Measurements from ENCODE around the gene TCIRG1.

TCIRG1 gene

DNA sequence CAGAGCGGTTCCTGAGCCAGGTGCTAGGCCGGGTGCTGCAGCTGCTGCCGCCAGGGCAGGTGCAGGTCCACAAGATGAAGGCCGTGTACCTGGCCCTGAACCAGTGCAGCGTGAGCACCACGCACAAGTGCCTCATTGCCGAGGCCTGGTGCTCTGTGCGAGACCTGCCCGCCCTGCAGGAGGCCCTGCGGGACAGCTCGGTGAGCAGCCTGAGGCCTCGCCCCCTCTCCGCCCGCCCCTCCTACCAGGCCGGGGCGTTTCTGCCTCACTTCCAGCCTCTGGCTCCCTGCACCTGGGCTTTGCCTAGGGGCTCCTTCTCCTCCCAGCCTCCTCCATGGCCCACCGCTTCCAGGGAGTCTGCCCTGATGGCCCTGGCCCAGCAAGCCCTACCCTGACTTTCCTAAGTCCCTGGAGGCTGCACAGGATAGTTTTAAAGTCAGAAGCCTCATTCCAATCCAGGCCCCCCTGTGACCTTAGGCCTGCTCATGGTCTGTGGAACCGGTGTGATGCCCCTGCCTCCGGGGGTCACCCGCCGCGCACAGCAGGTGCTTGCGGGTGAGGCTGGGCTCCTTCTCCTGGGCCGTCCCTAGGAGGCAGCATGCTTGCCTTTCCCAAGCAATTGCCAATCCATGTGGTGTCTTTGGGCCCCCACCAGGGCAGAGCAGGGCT is 5.5 kb downstream of the TCIRG1 start:
- no peak for DNase-seq (ENCODE audit: low spot score)
- TF ChIP-seq, protein P1, sequence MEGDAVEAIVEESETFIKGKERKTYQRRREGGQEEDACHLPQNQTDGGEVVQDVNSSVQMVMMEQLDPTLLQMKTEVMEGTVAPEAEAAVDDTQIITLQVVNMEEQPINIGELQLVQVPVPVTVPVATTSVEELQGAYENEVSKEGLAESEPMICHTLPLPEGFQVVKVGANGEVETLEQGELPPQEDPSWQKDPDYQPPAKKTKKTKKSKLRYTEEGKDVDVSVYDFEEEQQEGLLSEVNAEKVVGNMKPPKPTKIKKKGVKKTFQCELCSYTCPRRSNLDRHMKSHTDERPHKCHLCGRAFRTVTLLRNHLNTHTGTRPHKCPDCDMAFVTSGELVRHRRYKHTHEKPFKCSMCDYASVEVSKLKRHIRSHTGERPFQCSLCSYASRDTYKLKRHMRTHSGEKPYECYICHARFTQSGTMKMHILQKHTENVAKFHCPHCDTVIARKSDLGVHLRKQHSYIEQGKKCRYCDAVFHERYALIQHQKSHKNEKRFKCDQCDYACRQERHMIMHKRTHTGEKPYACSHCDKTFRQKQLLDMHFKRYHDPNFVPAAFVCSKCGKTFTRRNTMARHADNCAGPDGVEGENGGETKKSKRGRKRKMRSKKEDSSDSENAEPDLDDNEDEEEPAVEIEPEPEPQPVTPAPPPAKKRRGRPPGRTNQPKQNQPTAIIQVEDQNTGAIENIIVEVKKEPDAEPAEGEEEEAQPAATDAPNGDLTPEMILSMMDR (IDR thresholded peaks at IDR 0.05; ENCODE audit: extremely low read depth, insufficient read depth, missing control alignments), result no peak
- in situ Hi-C loops (cut with MboI; ENCODE audit: low pct_unique_long_range_greater_than_20kb, low sequenced_read_pairs, unreplicated experiment), result no loop called here

DNA sequence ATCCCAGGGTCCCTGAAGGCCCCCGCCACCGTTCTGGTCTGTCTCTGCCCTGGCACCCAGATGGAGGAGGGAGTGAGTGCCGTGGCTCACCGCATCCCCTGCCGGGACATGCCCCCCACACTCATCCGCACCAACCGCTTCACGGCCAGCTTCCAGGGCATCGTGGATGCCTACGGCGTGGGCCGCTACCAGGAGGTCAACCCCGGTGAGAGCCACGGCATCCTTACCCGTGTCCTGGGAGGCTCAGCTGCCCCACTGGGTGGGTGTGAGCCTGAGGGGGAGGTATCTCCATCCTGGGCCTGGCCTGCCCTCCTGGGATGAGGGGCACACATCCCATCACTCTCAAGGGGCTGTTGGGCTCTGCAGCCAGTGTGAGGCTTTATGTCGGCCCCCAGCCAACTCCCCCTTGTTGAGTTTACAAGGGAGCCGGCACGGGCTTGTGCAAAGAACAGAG is 6.1 kb downstream of the TCIRG1 start:
- in situ Hi-C loops (cut with MboI; ENCODE audit: low pct_unique_long_range_greater_than_20kb, low sequenced_read_pairs, unreplicated experiment), result no loop called here
- TF ChIP-seq, protein P1 (IDR thresholded peaks at IDR 0.05; ENCODE audit: extremely low read depth, insufficient read depth, missing control alignments), result no peak
- no peak for DNase-seq (ENCODE audit: low spot score)

DNA sequence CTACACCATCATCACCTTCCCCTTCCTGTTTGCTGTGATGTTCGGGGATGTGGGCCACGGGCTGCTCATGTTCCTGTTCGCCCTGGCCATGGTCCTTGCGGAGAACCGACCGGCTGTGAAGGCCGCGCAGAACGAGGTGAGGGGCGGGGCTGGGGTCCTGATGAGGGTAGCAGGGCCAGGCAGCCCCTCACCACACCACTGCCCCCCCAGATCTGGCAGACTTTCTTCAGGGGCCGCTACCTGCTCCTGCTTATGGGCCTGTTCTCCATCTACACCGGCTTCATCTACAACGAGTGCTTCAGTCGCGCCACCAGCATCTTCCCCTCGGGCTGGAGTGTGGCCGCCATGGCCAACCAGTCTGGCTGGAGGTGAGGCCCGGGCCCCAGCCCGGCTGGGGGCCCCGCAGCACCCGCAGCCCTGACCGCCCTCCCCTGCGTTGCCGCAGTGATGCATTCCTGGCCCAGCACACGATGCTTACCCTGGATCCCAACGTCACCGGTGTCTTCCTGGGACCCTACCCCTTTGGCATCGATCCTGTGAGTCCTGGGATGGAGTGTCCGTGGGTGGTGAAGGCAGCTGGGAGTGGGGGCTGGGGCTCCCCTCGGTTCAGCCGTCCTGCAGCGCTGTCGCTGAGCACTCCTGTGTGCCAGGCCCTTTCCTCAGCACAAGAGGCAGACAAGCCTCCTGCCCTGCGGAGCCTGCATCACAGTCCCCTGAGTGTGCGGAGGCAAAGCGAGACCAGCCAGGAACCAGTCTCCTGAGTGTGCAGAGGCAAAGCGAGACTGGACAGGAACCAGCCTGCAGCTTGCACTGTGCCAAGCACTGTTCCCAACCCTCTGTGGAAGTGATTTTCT is 8.8 kb downstream of the TCIRG1 start:
- peak; percentile 36 for DNase-seq (ENCODE audit: low spot score)
- in situ Hi-C loops (cut with MboI; ENCODE audit: low pct_unique_long_range_greater_than_20kb, low sequenced_read_pairs, unreplicated experiment), result no loop called here
- TF ChIP-seq, protein P1 (IDR thresholded peaks at IDR 0.05; ENCODE audit: extremely low read depth, insufficient read depth, missing control alignments), result no peak

DNA sequence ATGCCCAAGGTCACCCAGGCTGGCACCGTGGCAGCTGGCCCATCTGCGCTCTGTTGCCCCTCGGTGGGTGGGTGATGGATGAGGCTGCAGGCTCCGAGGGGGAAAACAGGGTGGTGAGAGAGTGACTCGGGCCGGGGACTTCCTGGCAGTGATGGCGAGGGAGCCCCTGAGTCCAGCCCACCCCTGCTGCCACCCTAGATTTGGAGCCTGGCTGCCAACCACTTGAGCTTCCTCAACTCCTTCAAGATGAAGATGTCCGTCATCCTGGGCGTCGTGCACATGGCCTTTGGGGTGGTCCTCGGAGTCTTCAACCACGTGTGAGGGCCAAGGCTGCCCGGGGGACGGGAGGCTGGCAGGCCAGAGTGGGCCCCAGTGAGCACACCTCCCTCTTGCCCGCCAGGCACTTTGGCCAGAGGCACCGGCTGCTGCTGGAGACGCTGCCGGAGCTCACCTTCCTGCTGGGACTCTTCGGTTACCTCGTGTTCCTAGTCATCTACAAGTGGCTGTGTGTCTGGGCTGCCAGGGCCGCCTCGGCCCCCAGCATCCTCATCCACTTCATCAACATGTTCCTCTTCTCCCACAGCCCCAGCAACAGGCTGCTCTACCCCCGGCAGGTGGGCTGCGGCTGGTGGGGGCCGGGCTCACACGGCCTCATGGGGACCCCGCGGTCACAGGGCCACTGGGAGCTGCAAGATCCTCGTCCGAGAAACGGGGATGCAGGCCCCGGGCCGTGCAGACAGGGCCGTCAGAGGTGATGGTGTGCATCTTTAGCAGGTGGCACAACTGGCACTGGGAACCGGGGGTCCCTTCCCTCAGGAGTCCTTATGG is 10.1 kb downstream of the TCIRG1 start:
- in situ Hi-C loops (cut with MboI; ENCODE audit: low pct_unique_long_range_greater_than_20kb, low sequenced_read_pairs, unreplicated experiment), result no loop called here
- DNase-seq (ENCODE audit: low spot score), result no peak
- TF ChIP-seq, protein P1 (IDR thresholded peaks at IDR 0.05; ENCODE audit: extremely low read depth, insufficient read depth, missing control alignments), result no peak

DNA sequence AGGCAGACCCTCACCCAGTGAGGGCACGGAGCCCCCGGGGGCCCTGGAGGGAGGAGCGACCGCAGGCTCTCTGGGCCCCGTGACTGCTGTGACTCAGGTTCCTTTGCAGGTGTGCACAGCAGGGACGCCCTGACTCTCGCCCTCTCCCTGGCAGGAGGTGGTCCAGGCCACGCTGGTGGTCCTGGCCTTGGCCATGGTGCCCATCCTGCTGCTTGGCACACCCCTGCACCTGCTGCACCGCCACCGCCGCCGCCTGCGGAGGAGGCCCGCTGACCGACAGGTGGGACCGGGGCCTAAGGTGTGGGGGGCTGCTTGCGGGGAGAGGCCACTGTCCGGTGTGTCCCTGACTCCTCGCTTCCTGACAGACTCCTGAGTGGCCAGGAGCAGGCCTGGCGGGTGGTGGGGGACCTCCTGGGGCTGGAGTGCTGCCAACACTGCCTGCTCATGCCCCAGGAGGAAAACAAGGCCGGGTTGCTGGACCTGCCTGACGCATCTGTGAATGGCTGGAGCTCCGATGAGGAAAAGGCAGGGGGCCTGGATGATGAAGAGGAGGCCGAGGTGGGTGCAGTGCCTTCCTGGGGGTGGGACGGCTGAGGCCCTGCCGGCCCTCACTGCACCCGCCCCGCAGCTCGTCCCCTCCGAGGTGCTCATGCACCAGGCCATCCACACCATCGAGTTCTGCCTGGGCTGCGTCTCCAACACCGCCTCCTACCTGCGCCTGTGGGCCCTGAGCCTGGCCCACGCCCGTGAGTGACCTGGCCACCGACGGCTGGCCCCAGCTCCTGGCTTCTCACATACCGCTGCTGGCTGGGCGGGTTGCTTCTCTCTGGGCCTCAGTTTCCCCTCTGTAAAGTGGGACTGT is 10.9 kb downstream of the TCIRG1 start:
- in situ Hi-C loops (cut with MboI; ENCODE audit: low pct_unique_long_range_greater_than_20kb, low sequenced_read_pairs, unreplicated experiment), result no loop called here
- DNase-seq (ENCODE audit: low spot score), result peak; percentile 29
- TF ChIP-seq, protein P1 (IDR thresholded peaks at IDR 0.05; ENCODE audit: extremely low read depth, insufficient read depth, missing control alignments), result no peak

Measured in GM13977 (cell line).